GM21367 (cell line): Measurements from ENCODE around the gene SULT1C4.
"Not testable (repeated sequence)": the region's sequence is repeated elsewhere in the genome, so short reads cannot be mapped to it uniquely, and the experiment has no call there.

Experiments
- ATAC-seq: cut with Tn5 transposase; IDR thresholded peaks from one replicate; pipeline ENCODE4 v1.9.1; 2021; ENCODE audit not compliant: unreplicated experiment

The SULT1C4 gene

DNA sequence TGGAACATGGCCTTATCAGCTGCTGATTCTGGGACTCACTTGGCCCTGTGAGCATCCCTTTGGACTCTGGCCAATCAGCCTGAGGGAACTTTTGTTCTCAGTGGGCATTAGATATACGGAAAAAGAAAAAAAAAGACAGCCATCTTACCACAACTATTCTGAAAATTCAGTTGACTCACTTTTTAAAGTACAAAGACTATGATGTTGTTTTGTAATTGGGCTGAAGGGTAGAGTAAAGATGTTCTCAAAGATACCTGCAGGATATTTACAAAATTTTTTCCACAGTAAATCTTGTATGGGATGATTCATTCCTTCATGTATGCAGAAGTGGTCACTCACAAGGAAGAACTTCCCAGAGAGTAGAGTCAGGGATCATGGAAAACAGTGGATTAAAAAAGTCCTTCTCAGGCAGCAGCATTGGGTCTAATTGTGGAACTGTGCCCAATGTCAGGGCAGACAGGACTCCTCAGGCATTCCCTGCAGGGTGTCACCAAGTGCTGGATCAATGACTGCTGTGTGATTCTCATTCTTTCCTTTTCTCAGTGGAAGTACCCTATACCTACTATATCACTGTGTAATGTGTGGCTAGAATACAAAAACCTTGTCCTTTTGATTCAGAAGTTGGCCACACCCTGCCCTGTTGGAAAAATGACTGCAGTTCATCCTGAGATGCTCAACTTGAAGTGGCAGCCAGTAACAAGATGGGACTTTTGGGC is 35.4 kb downstream of the SULT1C4 start:
- ATAC-seq = no peak

DNA sequence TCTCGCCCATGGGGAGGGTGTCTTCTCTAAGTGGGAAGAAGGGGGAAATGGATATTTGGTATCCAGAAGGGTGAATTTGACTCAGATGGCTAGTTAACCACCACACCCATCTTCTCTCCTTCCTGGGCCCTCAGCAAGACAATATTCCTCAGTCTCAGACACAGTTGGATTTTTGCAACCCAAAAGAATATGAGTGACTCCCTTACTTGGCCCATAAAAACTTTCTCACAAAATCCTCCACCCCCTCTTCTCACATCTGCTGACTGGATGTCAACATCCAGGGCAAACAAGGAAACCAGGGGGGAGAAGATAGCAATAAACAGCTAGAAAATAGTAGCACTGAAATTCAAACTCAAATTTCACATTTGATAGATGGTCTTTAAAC is 35.9 kb downstream of the SULT1C4 start:
- ATAC-seq = no peak

DNA sequence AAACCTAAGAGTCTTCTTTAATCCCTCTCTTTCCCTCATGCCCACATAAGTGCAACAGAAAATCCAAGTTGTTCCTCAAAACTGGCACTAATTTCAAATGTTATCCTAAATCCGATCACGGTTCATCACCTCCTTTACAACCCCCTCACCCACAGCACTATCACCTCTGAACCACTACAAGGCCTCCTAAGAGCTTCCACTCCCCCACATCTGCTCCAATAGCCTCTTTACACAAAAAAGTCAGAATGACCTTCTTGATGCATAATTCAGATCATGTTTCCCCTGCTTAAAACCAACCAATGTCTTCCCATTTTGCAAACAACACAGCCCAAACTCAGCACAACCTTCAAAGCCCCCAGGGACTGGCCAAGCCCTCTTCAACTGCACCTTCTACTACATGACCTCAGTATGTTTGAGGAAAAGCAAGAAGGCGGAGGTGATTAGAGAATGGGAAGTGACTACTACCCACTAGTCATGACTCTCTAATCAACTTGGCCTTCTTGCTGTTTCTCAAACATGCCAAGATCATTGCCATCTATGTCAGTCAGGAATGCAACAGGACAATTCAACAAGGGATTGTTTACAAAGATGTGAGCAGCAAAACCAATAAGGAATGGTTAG is 36.6 kb downstream of the SULT1C4 start:
- ATAC-seq = no peak

DNA sequence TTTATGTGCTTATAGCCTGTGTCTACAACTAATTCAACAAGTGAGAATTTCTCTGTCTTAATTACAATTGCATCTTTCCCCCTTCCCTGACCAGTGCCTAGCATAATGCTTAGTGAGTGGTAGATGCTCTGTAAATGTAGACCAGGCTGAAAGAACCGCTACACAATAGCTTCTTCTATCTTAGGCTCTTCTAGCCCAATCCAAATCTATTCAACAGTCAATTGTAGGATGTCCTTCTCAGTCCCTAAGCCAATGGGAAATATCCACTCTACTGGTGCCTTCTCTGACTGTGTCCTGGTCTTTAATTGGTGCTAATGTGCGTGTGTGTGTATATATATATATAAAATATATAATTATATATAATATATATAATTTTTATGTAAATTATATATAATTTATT is 37.2 kb downstream of the SULT1C4 start:
- no peak for ATAC-seq

DNA sequence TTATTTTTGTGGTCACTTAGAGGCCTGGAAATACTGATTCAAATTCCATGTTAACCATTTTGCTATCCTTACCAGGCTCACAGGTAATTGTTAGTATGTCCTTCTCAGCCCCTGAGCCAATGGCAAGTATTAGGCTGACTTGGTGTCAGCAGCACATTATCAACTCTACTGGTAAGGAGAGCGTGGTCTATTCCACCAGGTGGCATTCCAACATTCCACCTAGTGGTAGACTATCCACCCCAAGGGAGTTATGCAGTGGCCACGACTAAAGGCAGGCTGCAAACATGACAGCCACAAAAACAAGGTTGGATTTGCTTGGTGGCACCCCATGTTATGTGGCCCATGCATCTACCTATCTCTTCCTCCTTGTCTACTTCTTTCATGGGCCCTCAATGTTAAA is 39.5 kb downstream of the SULT1C4 start:
- no peak for ATAC-seq

DNA sequence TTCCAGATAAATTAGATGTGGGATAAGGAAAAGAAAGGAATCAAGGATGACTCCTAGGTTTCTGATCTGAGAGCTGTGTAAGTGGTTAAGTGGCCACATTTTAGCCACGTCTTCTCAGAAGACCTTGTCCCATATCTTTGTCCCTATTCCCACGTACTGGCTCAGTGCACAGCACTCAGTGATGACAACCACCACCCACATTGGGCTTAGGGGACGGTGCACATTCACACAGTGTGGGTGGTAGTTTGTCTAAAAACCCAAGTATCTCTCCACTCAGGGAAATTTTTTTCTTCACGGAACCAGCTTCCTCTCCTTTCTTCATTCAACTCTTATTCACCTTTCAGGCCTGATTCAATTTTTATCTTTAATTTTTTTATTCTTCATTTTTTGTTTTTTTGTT is 40.7 kb downstream of the SULT1C4 start:
- ATAC-seq = no peak

DNA sequence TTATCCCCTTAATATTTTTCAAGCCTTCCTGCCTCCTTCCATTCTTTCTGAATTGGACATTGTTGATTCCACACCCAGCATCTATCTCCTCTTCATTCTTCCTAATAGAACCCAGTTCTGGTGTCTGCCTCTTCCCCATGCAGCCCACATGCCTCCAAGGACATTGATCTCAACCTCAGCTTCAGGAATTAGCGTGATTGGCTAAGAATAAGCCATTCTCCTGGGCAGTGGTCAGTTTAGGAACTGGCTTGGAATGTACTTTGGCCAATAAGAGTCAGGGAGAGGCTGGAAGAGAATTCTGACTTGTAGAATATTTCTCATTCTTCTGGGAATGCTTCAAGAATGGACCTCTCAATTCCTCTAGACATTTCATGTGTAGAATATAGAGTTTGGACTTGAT is 45.3 kb downstream of the SULT1C4 start:
- no peak for ATAC-seq

DNA sequence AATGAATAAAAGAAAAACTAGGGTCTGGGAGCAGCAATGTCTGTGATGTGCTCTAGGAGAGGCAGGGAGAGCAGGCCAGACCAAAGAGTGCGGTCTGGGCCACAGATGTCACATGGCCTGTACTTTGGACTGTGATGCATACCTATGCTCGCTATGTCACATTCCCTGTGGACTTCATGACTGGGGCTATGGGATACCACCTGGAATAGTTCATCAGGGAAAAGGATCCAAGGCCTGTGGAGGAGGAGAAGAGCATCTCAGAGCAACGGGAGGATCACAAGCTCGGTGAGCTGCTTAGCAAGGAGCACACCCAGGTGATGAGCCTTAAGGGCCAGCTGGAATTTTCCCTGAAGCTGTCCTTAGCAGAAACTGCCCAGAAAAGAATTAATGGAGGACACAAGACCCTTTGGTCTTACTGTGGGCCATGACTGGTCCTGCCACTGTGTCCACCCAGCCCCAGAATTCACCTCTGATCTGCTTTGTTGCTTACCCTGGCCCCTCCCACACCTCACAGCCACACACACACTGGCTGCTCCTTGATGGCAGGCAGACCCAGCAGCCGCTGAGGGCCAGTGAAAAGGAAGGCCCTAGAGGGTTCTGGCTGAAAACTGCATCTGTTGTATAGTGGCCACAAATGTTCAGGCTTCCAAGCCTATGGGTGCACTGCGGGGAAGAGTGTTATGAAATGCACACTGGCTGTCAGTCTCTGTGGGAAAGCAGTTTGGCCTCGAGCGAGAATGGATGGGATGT is 45.9 kb downstream of the SULT1C4 start:
- no peak for ATAC-seq

DNA sequence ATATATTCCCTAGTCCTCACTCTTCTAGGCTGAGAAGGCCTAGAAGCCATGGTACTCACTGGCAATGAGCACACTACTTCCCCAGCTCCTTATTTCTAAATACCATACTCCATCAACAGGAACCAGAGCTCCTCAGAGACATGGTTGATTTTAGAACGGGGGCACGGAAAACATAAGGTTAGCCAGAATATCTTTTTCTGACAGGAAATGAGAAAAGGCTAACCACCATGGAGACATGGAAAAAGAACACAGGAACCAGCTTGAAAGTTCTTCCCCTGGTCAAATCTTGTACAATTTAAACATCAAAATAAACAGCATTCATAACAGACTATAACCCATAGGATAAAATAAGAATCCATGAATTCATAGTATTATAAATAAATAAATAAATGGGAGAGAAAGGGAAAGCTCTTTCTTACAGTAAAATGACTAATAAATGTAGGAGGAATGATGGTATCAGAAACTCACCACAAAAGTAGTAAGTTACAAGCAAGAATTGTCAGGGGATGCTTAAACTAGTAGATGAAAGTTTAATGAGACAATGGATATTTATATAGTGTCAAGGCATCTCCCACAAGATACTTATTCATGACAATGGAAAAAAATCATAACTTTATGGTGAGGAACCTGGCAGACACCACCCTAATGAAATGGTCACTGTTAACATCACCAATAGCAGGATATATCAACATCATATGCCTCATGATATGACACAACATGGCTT is 50.7 kb downstream of the SULT1C4 start:
- no peak for ATAC-seq

DNA sequence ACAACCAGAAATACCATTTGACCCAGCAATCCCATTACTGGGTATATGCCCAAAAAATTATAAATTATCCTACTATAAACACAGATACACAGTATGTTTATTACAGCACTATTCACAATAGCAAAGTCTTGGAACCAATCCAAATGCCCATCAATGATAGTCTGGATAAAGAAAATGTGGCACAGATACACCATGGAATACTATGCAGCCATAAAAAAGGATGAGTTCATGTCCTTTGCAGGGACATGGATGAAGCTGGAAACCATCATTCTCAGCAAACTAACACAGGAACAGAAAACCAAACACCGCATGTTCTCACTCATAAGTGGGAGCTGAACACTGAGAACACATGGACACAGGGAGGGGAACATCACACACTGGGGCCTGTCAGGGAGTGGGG is 57.8 kb downstream of the SULT1C4 start:
- not testable (repeated sequence) for ATAC-seq

DNA sequence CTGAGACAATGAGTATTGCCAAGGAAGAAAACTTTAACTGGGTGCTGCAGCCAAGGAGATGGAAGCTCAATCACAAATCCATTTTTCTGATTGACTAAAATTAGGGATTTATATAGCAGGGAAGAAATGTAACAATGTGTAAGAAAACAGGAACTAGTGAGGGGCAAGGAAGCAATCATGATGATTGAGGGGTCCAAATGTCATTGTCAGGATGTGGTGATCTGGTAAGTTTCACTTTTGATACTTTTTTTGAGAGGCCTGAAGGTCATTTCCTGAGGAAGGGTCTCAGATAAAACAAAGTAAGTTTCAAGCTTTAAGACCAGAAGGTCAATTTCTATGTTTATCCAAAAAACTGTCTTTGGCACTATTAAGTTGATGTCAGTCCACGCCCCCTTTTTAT is 59.2 kb downstream of the SULT1C4 start:
- ATAC-seq = no peak
